ENCODE measurements around the gene ZNF207.
A peak's percentile ranks its signal among the peaks of the same experiment; 100 is the strongest.

The ZNF207 gene

GRCh38 chr17:32342603-32343325, 7.2 kb upstream of the ZNF207 start:
- Histone ChIP-seq H3K27ac (replicated peaks) (peak overlapping the region; percentile 75), H3K4me3 (replicated peaks; ENCODE audit: insufficient read depth, low read length) (peak overlapping the region; percentile 66)
- TF ChIP-seq REST (IDR thresholded peaks at IDR 0.05; ENCODE audit: insufficient replicate concordance, low read depth), result no peak
- no peak for TF ChIP-seq GABPA (IDR thresholded peaks at IDR 0.05; ENCODE audit: low read depth)
- no peak for TF ChIP-seq CTCF (IDR thresholded peaks at IDR 0.05; ENCODE audit: insufficient read depth, low read length)
- TF ChIP-seq SPI1 (IDR thresholded peaks at IDR 0.05; ENCODE audit: borderline replicate concordance, low read depth), result no peak
- TF ChIP-seq POLR2AphosphoS5 (IDR thresholded peaks at IDR 0.05; ENCODE audit: low read depth), result no peak

GRCh38 chr17:32345951-32346600, 3.9 kb upstream of the ZNF207 start:
- Histone ChIP-seq H3K27ac (replicated peaks) (no peak overlapping the region), H3K27me3 (ENCODE audit: insufficient read depth, poor library complexity, severe bottlenecking) (no peaks in the 10 kb centered on the region), H3K4me3 (replicated peaks; ENCODE audit: insufficient read depth, low read length) (no peak overlapping the region)
- TF ChIP-seq SPI1 (IDR thresholded peaks at IDR 0.05; ENCODE audit: borderline replicate concordance, low read depth) (no peak), CTCF (IDR thresholded peaks at IDR 0.05; ENCODE audit: insufficient read depth, low read length) (no peak), REST (IDR thresholded peaks at IDR 0.05; ENCODE audit: insufficient replicate concordance, low read depth) (no peak), GABPA (IDR thresholded peaks at IDR 0.05; ENCODE audit: low read depth) (no peak), POLR2AphosphoS5 (IDR thresholded peaks at IDR 0.05; ENCODE audit: low read depth) (no peak)
- no peak for DNase-seq (ENCODE audit: low read depth in 1 of 2, low spot score in 1 of 2)

More at GRCh38 chr17:32342603-32343325, 7.2 kb upstream of the ZNF207 start:
- DNase-seq (ENCODE audit: low read depth in 1 of 2, low spot score in 1 of 2), result no peak
- no peaks in the 10 kb centered on the region for H3K27me3 ChIP-seq (ENCODE audit: insufficient read depth, poor library complexity, severe bottlenecking)

GRCh38 chr17:32348483-32348800, 1.5 kb upstream of the ZNF207 start:
- no peak for TF ChIP-seq GABPA (IDR thresholded peaks at IDR 0.05; ENCODE audit: low read depth)
- TF ChIP-seq CTCF (IDR thresholded peaks at IDR 0.05; ENCODE audit: insufficient read depth, low read length), result no peak
- TF ChIP-seq REST (IDR thresholded peaks at IDR 0.05; ENCODE audit: insufficient replicate concordance, low read depth), result no peak
- TF ChIP-seq POLR2AphosphoS5 (IDR thresholded peaks at IDR 0.05; ENCODE audit: low read depth), result no peak
- no peak for TF ChIP-seq SPI1 (IDR thresholded peaks at IDR 0.05; ENCODE audit: borderline replicate concordance, low read depth)
- no peak for DNase-seq (ENCODE audit: low read depth in 1 of 2, low spot score in 1 of 2)
- Histone ChIP-seq H3K27me3 (ENCODE audit: insufficient read depth, poor library complexity, severe bottlenecking) (no peaks in the 10 kb centered on the region), H3K27ac (replicated peaks) (no peak overlapping the region), H3K4me3 (replicated peaks; ENCODE audit: insufficient read depth, low read length) (no peak overlapping the region)
